ENCODE data around the gene HOXA7. TPM values are rescaled to one million over a fixed set of nuclear protein-coding genes. Genes with fewer than 3 reads are reported as not detected.

The HOXA7 gene
- total and polyA plus RNA-seq, 2 experiments from 2014 or later: 6.6 to 15.8 TPM

GRCh38 chr7:27188386-27189294 is 32.2 kb upstream of the HOXA7 start:
- TF ChIP-seq EZH2 (IDR thresholded peaks at IDR 0.05; ENCODE audit: insufficient read depth, poor library complexity, severe bottlenecking) (no peak), EZH2phosphoT487 (IDR thresholded peaks at IDR 0.05; ENCODE audit: insufficient read depth, low read depth) (no peak)
- Histone ChIP-seq H3K27ac (no peak overlapping the region), H3K9me2 (ENCODE audit: insufficient read depth) (no peaks in the 10 kb centered on the region), H3K4me3 (no peak overlapping the region), H3K4me2 (ENCODE audit: unreplicated experiment) (no peak overlapping the region), H3K9me3 (ENCODE audit: low read depth) (no peaks in the 10 kb centered on the region), H3K9ac (no peak overlapping the region), H3K4me1 (ENCODE audit: insufficient read depth) (no peaks in the 10 kb centered on the region), H2AFZ (no peak overlapping the region), H3K79me2 (ENCODE audit: insufficient read depth) (peaks cover 6% of the 10 kb centered on the region), H3K36me3 (ENCODE audit: low read depth) (no peaks in the 10 kb centered on the region), H3F3A (ENCODE audit: insufficient read depth) (peaks cover 8% of the 10 kb centered on the region; the same call in 1 of the 2 replicates), H4K20me1 (ENCODE audit: insufficient read depth) (no peaks in the 10 kb centered on the region), H3K27me3 (replicated peaks; ENCODE audit: insufficient read depth) (no peaks in the 10 kb centered on the region)
- 93 to 95% methylated on average over 48 to 49 of the region's 49 CpGs for WGBS, 2 experiments (ENCODE audit: low coverage in 1 of 2, low lambda C conversion rate in 2 of 2, missing lambda C conversion rate in 2 of 2)
- in situ Hi-C loops (cut with MboI): no loop called here
- no peak for DNase-seq

DNA sequence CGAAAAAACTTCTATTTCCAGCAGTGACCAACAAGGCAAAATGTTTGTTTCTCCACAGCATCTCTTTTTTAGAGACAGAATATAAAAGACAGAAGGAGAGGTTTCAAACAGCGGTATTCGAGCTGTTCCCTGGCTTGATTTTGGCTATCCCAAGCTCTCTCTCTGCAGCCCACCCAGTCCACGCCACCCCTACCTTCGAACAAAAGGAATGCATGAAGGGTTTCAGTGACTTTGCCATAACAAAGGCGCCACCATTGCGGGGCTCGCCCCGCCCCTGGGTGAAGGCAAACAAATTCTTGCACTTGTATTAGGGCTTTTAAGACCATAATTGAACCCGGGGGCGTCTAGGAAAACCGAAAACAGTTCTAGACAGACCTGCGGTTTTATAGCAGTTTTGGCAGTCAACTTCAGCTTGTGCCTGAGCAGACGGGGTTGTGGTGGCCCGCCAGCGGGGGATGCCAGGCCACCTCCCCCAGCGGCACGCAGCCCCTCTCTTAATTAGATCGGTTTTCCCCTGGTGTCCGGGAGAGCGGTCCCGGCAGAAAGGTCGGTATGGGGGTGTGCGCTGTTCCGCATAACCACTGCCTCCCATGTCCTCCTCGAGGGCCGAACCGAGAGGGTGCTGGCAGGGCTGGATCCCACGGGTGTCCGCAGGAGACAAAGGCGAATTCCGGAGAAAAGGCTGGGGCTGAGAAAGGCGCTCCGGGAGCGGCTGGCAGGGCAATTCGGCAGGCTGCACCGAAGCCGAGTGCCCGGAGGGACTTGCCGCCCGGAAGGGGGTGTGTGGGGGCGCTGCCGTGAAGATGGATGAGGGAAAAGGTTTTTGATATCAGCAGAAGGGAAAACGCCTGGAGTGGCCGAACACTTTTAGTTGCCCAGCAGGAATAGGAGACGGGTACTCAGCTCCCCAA is 31.3 kb upstream of the HOXA7 start:
- 95% methylated on average over 32 to 46 of the region's 46 CpGs for WGBS, 2 experiments (ENCODE audit: low coverage in 1 of 2, low lambda C conversion rate in 2 of 2, missing lambda C conversion rate in 2 of 2)
- Histone ChIP-seq H3K4me3 (no peak overlapping the region), H3K27me3 (replicated peaks; ENCODE audit: insufficient read depth) (no peaks in the 10 kb centered on the region), H4K20me1 (ENCODE audit: insufficient read depth) (no peaks in the 10 kb centered on the region), H3K36me3 (ENCODE audit: low read depth) (no peaks in the 10 kb centered on the region), H2AFZ (no peak overlapping the region), H3K27ac (no peak overlapping the region), H3K4me1 (ENCODE audit: insufficient read depth) (peaks cover 4% of the 10 kb centered on the region; the same call in 1 of the 2 replicates), H3K79me2 (ENCODE audit: insufficient read depth) (peaks cover 15% of the 10 kb centered on the region), H3K9ac (no peak overlapping the region), H3F3A (ENCODE audit: insufficient read depth) (peaks cover 8% of the 10 kb centered on the region; the same call in 1 of the 2 replicates), H3K9me3 (ENCODE audit: low read depth) (no peaks in the 10 kb centered on the region), H3K9me2 (ENCODE audit: insufficient read depth) (no peaks in the 10 kb centered on the region), H3K4me2 (ENCODE audit: unreplicated experiment) (no peak overlapping the region)
- in situ Hi-C loops (cut with MboI): no loop called here
- no peak for TF ChIP-seq EZH2phosphoT487 (IDR thresholded peaks at IDR 0.05; ENCODE audit: insufficient read depth, low read depth)
- no peak for TF ChIP-seq EZH2 (IDR thresholded peaks at IDR 0.05; ENCODE audit: insufficient read depth, poor library complexity, severe bottlenecking)
- no peak for DNase-seq

DNA sequence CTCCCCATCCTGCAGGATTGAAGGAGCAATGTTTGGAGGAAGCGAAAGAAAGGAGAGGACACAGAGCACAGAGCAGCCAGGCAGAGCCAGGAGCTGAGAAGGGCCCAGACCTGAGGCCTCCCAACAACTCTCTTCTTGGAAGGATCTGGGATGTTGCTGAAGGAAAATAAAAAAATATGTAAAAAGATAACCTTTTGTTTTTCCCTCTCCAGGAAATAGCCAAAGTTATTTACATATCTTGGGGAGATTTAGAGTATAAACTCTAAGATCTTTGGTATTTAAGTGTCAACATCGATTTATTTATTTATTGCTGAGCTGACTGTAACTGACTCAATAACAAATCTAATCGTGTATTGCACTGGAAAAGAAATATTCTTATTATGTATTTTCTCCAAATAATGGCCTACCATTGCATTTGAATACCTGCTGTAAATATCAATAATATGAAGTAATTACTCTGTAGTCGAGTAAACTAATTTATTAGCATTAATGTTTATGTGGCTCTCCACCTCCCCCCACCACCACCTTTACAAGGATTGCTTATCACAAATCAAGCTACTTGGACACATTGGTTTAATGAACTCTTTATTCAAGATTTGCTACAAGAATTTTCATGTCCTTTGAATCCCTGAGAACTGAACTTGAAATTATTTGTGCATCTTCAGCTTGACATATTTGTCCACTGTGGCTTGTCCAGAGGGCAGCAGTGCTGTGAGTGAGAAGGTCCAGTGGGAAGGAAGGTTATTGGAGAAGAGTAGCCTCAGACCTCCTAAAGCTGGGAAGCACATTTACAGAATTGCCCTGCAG is 30.4 kb upstream of the HOXA7 start:
- Histone ChIP-seq H3K36me3 (ENCODE audit: low read depth) (no peaks in the 10 kb centered on the region), H3K9me2 (ENCODE audit: insufficient read depth) (no peaks in the 10 kb centered on the region), H3K4me3 (no peak overlapping the region; the same call in 1 of the 2 replicates), H3K9me3 (ENCODE audit: low read depth) (no peaks in the 10 kb centered on the region), H3K4me1 (ENCODE audit: insufficient read depth) (peaks cover 11% of the 10 kb centered on the region), H3K27me3 (replicated peaks; ENCODE audit: insufficient read depth) (no peaks in the 10 kb centered on the region), H4K20me1 (ENCODE audit: insufficient read depth) (no peaks in the 10 kb centered on the region), H3K4me2 (ENCODE audit: unreplicated experiment) (no peak overlapping the region), H3K79me2 (ENCODE audit: insufficient read depth) (peaks cover 24% of the 10 kb centered on the region), H3K27ac (no peak overlapping the region), H3F3A (ENCODE audit: insufficient read depth) (peaks cover 8% of the 10 kb centered on the region; the same call in 1 of the 2 replicates), H2AFZ (no peak overlapping the region), H3K9ac (no peak overlapping the region)
- in situ Hi-C loops (cut with MboI): no loop called here
- DNase-seq: no peak
- 79 to 86% methylated on average over 4 of the region's 4 CpGs for WGBS, 2 experiments (ENCODE audit: low coverage in 1 of 2, low lambda C conversion rate in 2 of 2, missing lambda C conversion rate in 2 of 2)
- TF ChIP-seq EZH2phosphoT487 (IDR thresholded peaks at IDR 0.05; ENCODE audit: insufficient read depth, low read depth) (no peak), EZH2 (IDR thresholded peaks at IDR 0.05; ENCODE audit: insufficient read depth, poor library complexity, severe bottlenecking) (no peak)
